Nephron progenitor cell (in vitro differentiated cells): ENCODE measurements around the gene TPPP3.

Source experiments
- DNase-seq: peaks from one replicate; pipeline ENCODE4 v3.0.0; 2021
- H3K27ac Mint-ChIP-seq: 2 replicates; pipeline ENCODE4 v1.8.0; 2021; ENCODE audit warnings: mild to moderate bottlenecking, moderate library complexity, mixed read lengths
- H3K27me3 Mint-ChIP-seq: 2 replicates; pipeline ENCODE4 v1.8.0; 2021; ENCODE audit warnings: mild to moderate bottlenecking, low read depth, mixed read lengths; ENCODE audit not compliant: poor library complexity
- H3K36me3 Mint-ChIP-seq: 2 replicates; pipeline ENCODE4 v1.8.0; 2021; ENCODE audit warnings: low read depth, mixed read lengths
- H3K4me1 Mint-ChIP-seq: 2 replicates; pipeline ENCODE4 v1.8.0; 2021; ENCODE audit warnings: mixed read lengths
- H3K4me3 Mint-ChIP-seq: 2 replicates; pipeline ENCODE4 v1.8.0; 2021; ENCODE audit warnings: mild to moderate bottlenecking, moderate library complexity, mixed read lengths
- H3K9me3 Mint-ChIP-seq: 2 replicates; pipeline ENCODE4 v1.8.0; 2021; ENCODE audit warnings: mild to moderate bottlenecking, moderate library complexity, mixed read lengths
- TF ChIP-seq, protein P1 (sequence below): fragments of 200-600 bp; sonication (generic); IDR thresholded peaks from 2 replicates; pipeline ENCODE4 v1.5.0; 2021; ENCODE audit warnings: antibody characterized with exemption

Gene TPPP3

DNA sequence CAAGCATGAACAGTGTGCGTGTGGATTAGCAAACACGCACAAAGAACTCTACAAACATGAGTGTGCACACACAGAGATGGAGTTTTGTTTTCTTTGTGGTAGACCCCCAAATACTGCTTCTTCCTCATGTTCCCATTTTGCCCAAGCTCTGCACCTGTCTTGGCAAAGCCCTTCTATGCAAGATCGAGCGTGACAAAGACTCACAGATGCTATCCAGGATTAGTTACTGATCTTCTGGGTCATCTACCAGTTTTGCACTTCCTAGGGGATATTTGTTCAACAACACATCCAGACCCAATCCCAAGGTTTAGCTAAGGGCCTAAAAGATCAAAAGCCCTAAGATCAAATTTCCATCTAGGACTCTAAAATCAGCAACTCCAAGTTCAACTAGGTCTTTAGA is 50.7 kb downstream of the TPPP3 start:
- no peaks in the 10 kb centered on the region for H3K4me1 Mint-ChIP-seq
- TF ChIP-seq, protein P1, sequence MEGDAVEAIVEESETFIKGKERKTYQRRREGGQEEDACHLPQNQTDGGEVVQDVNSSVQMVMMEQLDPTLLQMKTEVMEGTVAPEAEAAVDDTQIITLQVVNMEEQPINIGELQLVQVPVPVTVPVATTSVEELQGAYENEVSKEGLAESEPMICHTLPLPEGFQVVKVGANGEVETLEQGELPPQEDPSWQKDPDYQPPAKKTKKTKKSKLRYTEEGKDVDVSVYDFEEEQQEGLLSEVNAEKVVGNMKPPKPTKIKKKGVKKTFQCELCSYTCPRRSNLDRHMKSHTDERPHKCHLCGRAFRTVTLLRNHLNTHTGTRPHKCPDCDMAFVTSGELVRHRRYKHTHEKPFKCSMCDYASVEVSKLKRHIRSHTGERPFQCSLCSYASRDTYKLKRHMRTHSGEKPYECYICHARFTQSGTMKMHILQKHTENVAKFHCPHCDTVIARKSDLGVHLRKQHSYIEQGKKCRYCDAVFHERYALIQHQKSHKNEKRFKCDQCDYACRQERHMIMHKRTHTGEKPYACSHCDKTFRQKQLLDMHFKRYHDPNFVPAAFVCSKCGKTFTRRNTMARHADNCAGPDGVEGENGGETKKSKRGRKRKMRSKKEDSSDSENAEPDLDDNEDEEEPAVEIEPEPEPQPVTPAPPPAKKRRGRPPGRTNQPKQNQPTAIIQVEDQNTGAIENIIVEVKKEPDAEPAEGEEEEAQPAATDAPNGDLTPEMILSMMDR, result no peak

DNA sequence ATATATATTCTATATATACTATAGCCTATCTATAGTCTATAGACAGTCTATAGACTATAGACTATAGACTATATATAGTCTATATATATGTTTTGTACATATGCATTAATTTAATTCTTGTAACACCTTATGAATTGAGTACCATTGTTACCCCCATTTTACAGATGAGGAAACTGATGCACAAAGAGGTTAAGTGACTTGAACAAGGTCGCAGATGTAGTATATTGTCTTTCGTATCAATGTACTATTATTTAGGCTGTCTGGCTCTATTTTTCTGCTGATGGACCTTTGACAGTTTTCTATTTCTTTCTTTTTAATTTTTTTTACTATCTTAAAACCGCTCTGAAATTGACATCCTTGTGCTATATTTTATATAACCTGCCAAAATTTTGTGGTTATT is 52.0 kb downstream of the TPPP3 start:
- Mint-ChIP-seq H3K27ac (no peak overlapping the region), H3K9me3 (no peaks in the 10 kb centered on the region)

More for the DNA sequence above, 50.7 kb downstream of the TPPP3 start:
- no peak overlapping the region for H3K27ac Mint-ChIP-seq
- DNase-seq, result no peak
- H3K36me3 Mint-ChIP-seq, result no peaks in the 10 kb centered on the region
- peaks cover 17% of the 10 kb centered on the region for H3K27me3 Mint-ChIP-seq
- no peaks in the 10 kb centered on the region for H3K9me3 Mint-ChIP-seq
- H3K4me3 Mint-ChIP-seq, result no peak overlapping the region

More for the DNA sequence above, 52.0 kb downstream of the TPPP3 start:
- Mint-ChIP-seq H3K4me1 (no peaks in the 10 kb centered on the region), H3K27me3 (peaks cover 11% of the 10 kb centered on the region), H3K4me3 (no peak overlapping the region), H3K36me3 (no peaks in the 10 kb centered on the region)
- no peak for DNase-seq
- TF ChIP-seq, protein P1, result no peak
